Measurements from ENCODE around the gene ETFRF1. TPM values are rescaled to one million over a fixed set of nuclear protein-coding genes. Genes with fewer than 3 reads are reported as not detected.

Gene ETFRF1
- total RNA-seq, 1 experiment from 2014 or later, result 7.7 TPM

- Histone ChIP-seq H3K79me2 (ENCODE audit: low read length) (peaks cover 33% of the 10 kb centered on the region), H3K9ac (ENCODE audit: low read length) (no peak overlapping the region), H2AFZ (ENCODE audit: low read length) (no peak overlapping the region), H3K27me3 (ENCODE audit: low read length) (no peaks in the 10 kb centered on the region), H3K36me3 (ENCODE audit: low read depth, low read length) (no peaks in the 10 kb centered on the region), H3K9me3 (ENCODE audit: low read length) (no peaks in the 10 kb centered on the region), H4K20me1 (ENCODE audit: low read length) (no peaks in the 10 kb centered on the region), H3K27ac (ENCODE audit: low read length) (no peak overlapping the region), H3K4me3 (ENCODE audit: low read length) (no peak overlapping the region), H3K9me2 (replicated peaks; ENCODE audit: low read length) (no peaks in the 10 kb centered on the region), H3K4me1 (ENCODE audit: insufficient read depth, low read length) (peaks cover 10% of the 10 kb centered on the region), H3K4me2 (ENCODE audit: low read length) (no peak overlapping the region), H3F3A (ENCODE audit: low read length, unreplicated experiment) (no peaks in the 10 kb centered on the region)
- intact Hi-C loops (cut with micrococcal nuclease), result no loop called here
- no TSS peak for BruUV-seq (replicated peaks)
- TF ChIP-seq EZH2phosphoT487 (IDR thresholded peaks at IDR 0.05; ENCODE audit: borderline replicate concordance, low read length) (no peak), EZH2 (IDR thresholded peaks at IDR 0.05; ENCODE audit: low read length, unreplicated experiment) (no peak)
- TF ChIP-seq, protein P1, sequence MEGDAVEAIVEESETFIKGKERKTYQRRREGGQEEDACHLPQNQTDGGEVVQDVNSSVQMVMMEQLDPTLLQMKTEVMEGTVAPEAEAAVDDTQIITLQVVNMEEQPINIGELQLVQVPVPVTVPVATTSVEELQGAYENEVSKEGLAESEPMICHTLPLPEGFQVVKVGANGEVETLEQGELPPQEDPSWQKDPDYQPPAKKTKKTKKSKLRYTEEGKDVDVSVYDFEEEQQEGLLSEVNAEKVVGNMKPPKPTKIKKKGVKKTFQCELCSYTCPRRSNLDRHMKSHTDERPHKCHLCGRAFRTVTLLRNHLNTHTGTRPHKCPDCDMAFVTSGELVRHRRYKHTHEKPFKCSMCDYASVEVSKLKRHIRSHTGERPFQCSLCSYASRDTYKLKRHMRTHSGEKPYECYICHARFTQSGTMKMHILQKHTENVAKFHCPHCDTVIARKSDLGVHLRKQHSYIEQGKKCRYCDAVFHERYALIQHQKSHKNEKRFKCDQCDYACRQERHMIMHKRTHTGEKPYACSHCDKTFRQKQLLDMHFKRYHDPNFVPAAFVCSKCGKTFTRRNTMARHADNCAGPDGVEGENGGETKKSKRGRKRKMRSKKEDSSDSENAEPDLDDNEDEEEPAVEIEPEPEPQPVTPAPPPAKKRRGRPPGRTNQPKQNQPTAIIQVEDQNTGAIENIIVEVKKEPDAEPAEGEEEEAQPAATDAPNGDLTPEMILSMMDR (conservative IDR thresholded peaks at IDR 0.05; ENCODE audit: low read depth, low read length), result no peak
- ChIA-PET POLR2A (ENCODE audit: unreplicated experiment) (no interaction called here), CTCF (no interaction called here)
- ATAC-seq, result no peak
- no peak for DNase-seq
Measured at GRCh38 chr12:25248137-25248536, 53.1 kb downstream of the ETFRF1 start.

- Histone ChIP-seq H3K9ac (ENCODE audit: low read length) (no peak overlapping the region), H3K36me3 (ENCODE audit: low read depth, low read length) (no peaks in the 10 kb centered on the region), H4K20me1 (ENCODE audit: low read length) (no peaks in the 10 kb centered on the region), H3K4me3 (ENCODE audit: low read length) (no peak overlapping the region), H3K4me1 (ENCODE audit: insufficient read depth, low read length) (peaks cover 10% of the 10 kb centered on the region), H2AFZ (ENCODE audit: low read length) (no peak overlapping the region), H3K9me3 (ENCODE audit: low read length) (no peaks in the 10 kb centered on the region), H3K79me2 (ENCODE audit: low read length) (peaks cover 33% of the 10 kb centered on the region), H3K9me2 (replicated peaks; ENCODE audit: low read length) (no peaks in the 10 kb centered on the region), H3F3A (ENCODE audit: low read length, unreplicated experiment) (no peaks in the 10 kb centered on the region), H3K27ac (ENCODE audit: low read length) (no peak overlapping the region), H3K27me3 (ENCODE audit: low read length) (no peaks in the 10 kb centered on the region), H3K4me2 (ENCODE audit: low read length) (no peak overlapping the region)
- intact Hi-C loops (cut with micrococcal nuclease), result no loop called here
- ChIA-PET POLR2A (ENCODE audit: unreplicated experiment) (no interaction called here), CTCF (no interaction called here)
- ATAC-seq, result no peak
- no TSS peak for BruUV-seq (replicated peaks)
- DNase-seq, result no peak
- TF ChIP-seq, protein P1 (conservative IDR thresholded peaks at IDR 0.05; ENCODE audit: low read depth, low read length), result no peak
- TF ChIP-seq EZH2 (IDR thresholded peaks at IDR 0.05; ENCODE audit: low read length, unreplicated experiment) (no peak), EZH2phosphoT487 (IDR thresholded peaks at IDR 0.05; ENCODE audit: borderline replicate concordance, low read length) (no peak)
Measured at GRCh38 chr12:25248732-25249131, 53.7 kb downstream of the ETFRF1 start.

DNA sequence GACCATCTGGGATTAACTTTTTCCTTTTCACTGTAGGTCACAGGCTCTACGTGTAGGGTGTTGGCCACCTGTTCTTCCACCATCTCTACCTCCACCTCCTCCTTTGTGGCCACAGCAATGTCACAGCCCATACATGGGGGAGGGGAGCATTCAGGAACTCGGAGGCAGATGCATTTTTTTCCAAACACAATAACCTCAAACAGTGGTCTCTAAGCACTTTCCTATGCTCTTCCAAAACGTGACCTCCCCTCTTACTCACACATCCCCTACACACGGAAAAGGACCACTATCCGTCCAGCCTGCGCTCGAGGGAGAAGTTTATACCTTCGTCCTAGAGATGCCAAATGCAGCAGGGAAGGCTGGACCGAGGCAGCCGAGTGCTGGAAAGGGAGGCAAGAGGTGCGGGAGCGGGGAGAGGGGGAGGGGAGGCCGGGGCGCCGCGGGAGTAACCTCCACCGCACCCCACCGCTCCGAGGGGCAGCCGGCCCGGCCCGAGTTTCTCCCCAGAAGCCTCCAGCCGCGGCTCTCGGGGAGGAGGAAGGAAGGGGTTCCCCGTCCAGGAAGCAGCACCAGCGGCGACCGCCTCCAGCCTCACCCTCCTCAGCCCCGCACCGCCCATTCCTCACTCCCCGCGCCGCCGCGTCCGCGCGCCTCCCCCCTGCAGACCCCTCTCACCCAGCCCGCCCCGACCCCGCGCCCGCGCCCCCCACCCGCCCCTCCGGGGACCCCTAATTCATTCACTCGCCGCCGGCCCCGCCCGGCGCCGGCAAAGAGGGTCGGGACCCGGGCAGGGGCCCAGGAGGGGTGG is 55.1 kb downstream of the ETFRF1 start:
- Histone ChIP-seq H3K4me2 (ENCODE audit: low read length) (peak overlapping the region; percentile 94), H3K9me2 (replicated peaks; ENCODE audit: low read length) (no peaks in the 10 kb centered on the region), H3K4me3 (ENCODE audit: low read length) (peak overlapping the region; percentile 96), H3F3A (ENCODE audit: low read length, unreplicated experiment) (no peaks in the 10 kb centered on the region), H3K27me3 (ENCODE audit: low read length) (no peaks in the 10 kb centered on the region), H3K79me2 (ENCODE audit: low read length) (peaks cover 33% of the 10 kb centered on the region), H3K36me3 (ENCODE audit: low read depth, low read length) (no peaks in the 10 kb centered on the region), H3K9ac (ENCODE audit: low read length) (peak overlapping the region; percentile 51), H3K9me3 (ENCODE audit: low read length) (no peaks in the 10 kb centered on the region), H3K27ac (ENCODE audit: low read length) (no peak overlapping the region), H2AFZ (ENCODE audit: low read length) (peak overlapping the region; percentile 95), H4K20me1 (ENCODE audit: low read length) (no peaks in the 10 kb centered on the region), H3K4me1 (ENCODE audit: insufficient read depth, low read length) (peaks cover 10% of the 10 kb centered on the region)
- DNase-seq (no peak), ATAC-seq (peak; percentile 41)
- CTCF ChIA-PET, result interaction anchor here (1.0 kb wide), 1 partner anchor 9 kb away, joined by 6 read pairs; no protein-coding TSS in a partner anchor
- TF ChIP-seq, protein P1 (conservative IDR thresholded peaks at IDR 0.05; ENCODE audit: low read depth, low read length), result no peak
- TF ChIP-seq EZH2phosphoT487 (IDR thresholded peaks at IDR 0.05; ENCODE audit: borderline replicate concordance, low read length) (no peak), EZH2 (IDR thresholded peaks at IDR 0.05; ENCODE audit: low read length, unreplicated experiment) (no peak)
- POLR2A ChIA-PET (ENCODE audit: unreplicated experiment), result no interaction called here
- intact Hi-C loops (cut with micrococcal nuclease), result no loop called here
- TSS peak; percentile 42 for BruUV-seq (replicated peaks)

Measured in PC-3 (cell line).